HCT116 (cell line): ENCODE results near the gene SNAP47. TPM values are rescaled to one million over a fixed set of nuclear protein-coding genes. Genes with fewer than 3 reads are reported as not detected.

Experiments used
- ATAC-seq: fragments of 200-7000 bp; cut with Tn5 transposase; 2 replicates; pipeline ENCODE4 v1.9.1; 2020; ENCODE audit warnings: mild to moderate bottlenecking, moderate library complexity
- BruUV-seq: library from RNA; stranded (reverse); fragments of 400-500 nt; replicated peaks from 2 replicates; lab custom pipeline; 2021; lab: Mats Ljungman, UMichigan
- CTCF ChIA-PET: fragments of 300-600 bp; sonication (Branson Sonifier 250); formaldehyde crosslinking; loops from one replicate; lab custom pipeline; 2021; ENCODE audit warnings: antibody characterized with exemption; lab: Charles Lee
- POLR2A ChIA-PET: fragments of 300-600, 350-600 bp; sonication (Branson Sonifier 250); formaldehyde crosslinking; loops from one replicate; lab custom pipeline; 2021; ENCODE audit warnings: antibody characterized with exemption; lab: Charles Lee
- RAD21 ChIA-PET, 2 experiments: fragments of 300-600 bp; sonication (Branson Sonifier 250); formaldehyde crosslinking; loops; one replicate each; lab custom pipeline; 2023; ENCODE audit warnings: low total read pairs in 2 of 2; ENCODE audit not compliant: uncharacterized antibody in 2 of 2, unreplicated experiment in 2 of 2, low non-redundant PET in 1 of 2; lab: Charles Lee
- DNase-seq: peaks from one replicate; pipeline ENCODE4 v3.0.0-alpha.2; 2010; ENCODE audit warnings: low read depth, low spot score
- H2AFZ ChIP-seq: fragments of 200-600 bp; shearing (Covaris generic), sonication (generic); 2 replicates; pipeline ENCODE4 v1.6.1; 2017; ENCODE audit warnings: low read depth, mixed run types, mixed read lengths, antibody characterized with exemption, low read length; ENCODE audit not compliant: poor library complexity, severe bottlenecking
- H3K27ac ChIP-seq: 2 replicates; pipeline ENCODE4 v1.5.1; 2012; ENCODE audit warnings: low read depth, low read length
- H3K27me3 ChIP-seq: fragments of 200-600 bp; sonication (generic); 2 replicates; pipeline ENCODE4 v1.6.1; 2016; ENCODE audit warnings: mixed run types, low read length, mixed read lengths; ENCODE audit not compliant: insufficient read depth
- H3K36me3 ChIP-seq, 2 experiments: fragments of 200-500 bp in 1 of 2; fragments of 200-600 bp in 1 of 2; sonication (Bioruptor generic) in 1 of 2; sonication (generic) in 1 of 2; 2 replicates each; pipeline versions ENCODE4 v1.5.1 to v1.6.1; 2014 to 2016; ENCODE audit warnings: low read length in 2 of 2, inconsistent platforms in 1 of 2, mixed read lengths in 1 of 2, mixed run types in 1 of 2; ENCODE audit not compliant: insufficient read depth in 2 of 2, control insufficient read depth in 1 of 2
- H3K4me1 ChIP-seq, 2 experiments: fragments of 200-600 bp in 1 of 2; sonication (generic) in 1 of 2; 2 replicates each; pipeline versions ENCODE4 v1.5.1 to v1.6.1; 2012 to 2017; ENCODE audit warnings: low read length in 2 of 2, inconsistent platforms in 1 of 2, mild to moderate bottlenecking in 1 of 2, mixed read lengths in 1 of 2, mixed run types in 1 of 2, moderate library complexity in 1 of 2; ENCODE audit not compliant: insufficient read depth in 2 of 2, control insufficient read depth in 1 of 2
- H3K4me2 ChIP-seq: fragments of 200-600 bp; sonication (generic); 2 replicates; pipeline ENCODE4 v1.6.1; 2017; ENCODE audit warnings: mixed run types, low read length, mixed read lengths
- H3K4me3 ChIP-seq, 2 experiments: fragments of 200-600 bp in 1 of 2; sonication (generic) in 1 of 2; replicated peaks in 1 of 2; 2 replicates each; pipeline ENCODE4 v1.5.1; 2011 to 2016; ENCODE audit warnings: low read length in 2 of 2, control low read depth in 1 of 2, low read depth in 1 of 2, mild to moderate bottlenecking in 1 of 2, mixed read lengths in 1 of 2, mixed run types in 1 of 2
- H3K79me2 ChIP-seq: fragments of 200-600 bp; sonication (generic); 2 replicates; pipeline ENCODE4 v1.6.1; 2017; ENCODE audit warnings: mild to moderate bottlenecking, mixed run types, low read length, moderate library complexity, mixed read lengths; ENCODE audit not compliant: insufficient read depth
- H3K9ac ChIP-seq: fragments of 200-600 bp; sonication (generic); 2 replicates; pipeline ENCODE4 v1.6.1; 2016; ENCODE audit warnings: low read length, mixed read lengths
- H3K9me2 ChIP-seq: fragments of 200-600 bp; sonication (generic), shearing (Covaris generic); 2 replicates; pipeline ENCODE4 v1.6.1; 2017; ENCODE audit warnings: mixed run types, mild to moderate bottlenecking, moderate library complexity; ENCODE audit not compliant: insufficient read depth
- H3K9me3 ChIP-seq, 2 experiments: fragments of 200-500 bp in 1 of 2; fragments of 200-600 bp in 1 of 2; sonication (Bioruptor generic) in 1 of 2; sonication (generic) in 1 of 2; 2 replicates each; pipeline ENCODE4 v1.6.1; 2014 to 2017; ENCODE audit warnings: low read length in 2 of 2, mixed read lengths in 2 of 2, inconsistent platforms in 1 of 2, low read depth in 1 of 2, mild to moderate bottlenecking in 1 of 2, mixed run types in 1 of 2, moderate library complexity in 1 of 2; ENCODE audit not compliant: control insufficient read depth in 1 of 2, insufficient read depth in 1 of 2
- H4K20me1 ChIP-seq: fragments of 200-600 bp; sonication (generic), shearing (Covaris generic); 2 replicates; pipeline ENCODE4 v1.6.1; 2017; ENCODE audit warnings: mixed run types, mild to moderate bottlenecking, moderate library complexity; ENCODE audit not compliant: insufficient read depth
- ATF3 ChIP-seq: IDR thresholded peaks from 2 replicates; pipeline ENCODE4 v1.6.1; 2012
- CBX3 ChIP-seq: IDR thresholded peaks from 2 replicates; pipeline ENCODE4 v1.6.1; 2012; ENCODE audit warnings: low read depth
- CEBPB ChIP-seq: IDR thresholded peaks from 2 replicates; pipeline ENCODE4 v1.6.1; 2012; ENCODE audit warnings: low read depth
- CTCF ChIP-seq, 3 experiments: fragments of 200-600 bp in 1 of 3; sonication (generic) in 1 of 3; IDR thresholded peaks in 2 of 3; conservative IDR thresholded peaks in 1 of 3; 2 replicates each; pipeline ENCODE4 v1.5.1; 2012 to 2017; ENCODE audit warnings: low read depth in 2 of 3, low read length in 2 of 3, antibody characterized with exemption in 1 of 3, borderline replicate concordance in 1 of 3, control low read depth in 1 of 3, mild to moderate bottlenecking in 1 of 3, mixed read lengths in 1 of 3, mixed run types in 1 of 3, moderate library complexity in 1 of 3; ENCODE audit not compliant: insufficient read depth in 1 of 3
- EGR1 ChIP-seq: IDR thresholded peaks from 2 replicates; pipeline ENCODE4 v1.6.1; 2012; ENCODE audit warnings: low read depth
- ELF1 ChIP-seq: IDR thresholded peaks from 2 replicates; pipeline ENCODE4 v1.6.1; 2012; ENCODE audit warnings: low read depth, borderline replicate concordance
- EZH2 ChIP-seq: fragments of 200-600 bp; sonication (generic); IDR thresholded peaks from 2 replicates; pipeline ENCODE4 v1.6.1; 2017; ENCODE audit warnings: antibody characterized with exemption, mixed run types
- EZH2phosphoT487 ChIP-seq: fragments of 200-600 bp; IDR thresholded peaks from 2 replicates; pipeline ENCODE4 v1.6.1; 2018; ENCODE audit warnings: antibody characterized with exemption, borderline replicate concordance
- POLR2A ChIP-seq: IDR thresholded peaks from 2 replicates; pipeline ENCODE4 v1.7.0; 2011; ENCODE audit warnings: borderline replicate concordance; ENCODE audit not compliant: insufficient read depth, insufficient read length; ENCODE audit errors: extremely low read depth
- POLR2AphosphoS5 ChIP-seq: IDR thresholded peaks from 2 replicates; pipeline ENCODE4 v1.6.1; 2011; ENCODE audit warnings: mild to moderate bottlenecking, low read depth, low read length, moderate library complexity
- RAD21 ChIP-seq: IDR thresholded peaks from 2 replicates; pipeline ENCODE4 v1.6.1; 2012; ENCODE audit warnings: low read depth, mild to moderate bottlenecking
- SIN3A ChIP-seq: IDR thresholded peaks from 2 replicates; pipeline ENCODE4 v1.6.1; 2012; ENCODE audit warnings: low read depth
- SP1 ChIP-seq: IDR thresholded peaks from 2 replicates; pipeline ENCODE4 v1.6.1; 2012; ENCODE audit warnings: low read depth
- SRF ChIP-seq: IDR thresholded peaks from 2 replicates; pipeline ENCODE4 v1.6.1; 2012; ENCODE audit warnings: low read depth
- ZBTB33 ChIP-seq: IDR thresholded peaks from 2 replicates; pipeline ENCODE4 v1.6.1; 2011; ENCODE audit warnings: mild to moderate bottlenecking, low read length, moderate library complexity; ENCODE audit not compliant: insufficient replicate concordance; ENCODE audit errors: extremely low read depth
- ZFX ChIP-seq: fragments of 450-650 bp; IDR thresholded peaks from 2 replicates; pipeline ENCODE4 v1.6.1; 2017
- intact Hi-C: fragments of 100-400 bp; cut with micrococcal nuclease; formaldehyde crosslinking; loops from 2 replicates; pipeline ENCODE4 v1.10.0; 2022
- total RNA-seq: library from RNA; stranded (reverse); gene quantifications from one replicate; pipeline ENCODE4 v1.2.1, GENCODE V29; 2021; ENCODE audit not compliant: unreplicated experiment
- TF ChIP-seq, protein P1 (sequence below): IDR thresholded peaks from 2 replicates; pipeline ENCODE4 v1.6.1; 2012

SNAP47 gene
- total RNA-seq, 1 experiment from 2014 or later: 37.9 TPM

DNA sequence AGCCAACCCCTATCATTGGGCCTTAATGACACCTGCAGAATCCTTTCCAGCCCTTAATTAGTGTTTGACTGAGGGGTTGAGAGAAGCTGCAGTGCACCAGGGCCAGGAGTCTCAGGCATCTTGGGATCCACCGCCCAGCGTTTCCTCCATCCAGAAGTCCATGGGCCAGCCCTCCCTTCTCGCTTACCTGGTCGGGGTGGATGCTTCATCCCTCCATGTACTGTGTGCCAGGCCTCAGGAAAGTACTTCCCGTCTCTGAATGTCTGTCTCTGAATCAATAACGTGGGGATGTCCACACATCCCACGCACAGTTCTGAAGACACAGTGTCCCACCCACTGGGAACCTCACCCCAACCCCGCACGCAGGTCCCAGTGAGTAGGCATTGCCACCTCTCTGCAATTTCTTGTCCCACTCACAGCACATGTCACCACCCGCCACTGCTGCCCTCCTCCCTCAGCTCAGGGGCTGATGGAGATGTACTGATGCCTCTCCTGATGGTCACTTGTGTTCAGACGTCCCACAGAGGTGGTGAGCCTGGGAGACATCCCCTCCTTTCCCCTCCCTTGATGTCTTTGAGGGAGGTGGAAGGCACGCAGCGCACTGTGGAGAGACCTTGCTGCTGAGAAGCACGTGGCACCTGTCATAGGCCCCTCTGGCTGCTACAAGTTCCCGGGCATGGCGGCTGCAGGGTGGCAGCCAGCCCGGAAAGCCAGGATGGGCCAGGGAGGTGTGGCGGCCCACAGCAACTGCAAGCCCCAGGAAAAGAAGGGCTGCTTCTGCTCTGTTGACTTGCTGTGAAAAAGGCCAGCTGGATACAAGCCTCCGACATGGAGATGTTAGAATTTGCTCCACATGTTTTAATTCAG is 50.8 kb downstream of the SNAP47 start:
- no peaks in the 10 kb centered on the region for H3K9me2 ChIP-seq
- H3K9ac ChIP-seq: no peak overlapping the region
- BruUV-seq: no TSS peak
- no peak overlapping the region for H3K27ac ChIP-seq
- no peaks in the 10 kb centered on the region for H4K20me1 ChIP-seq
- H3K9me3 ChIP-seq: no peaks in the 10 kb centered on the region
- H3K4me3 ChIP-seq: no peak overlapping the region
- H3K4me2 ChIP-seq: no peak overlapping the region
- H2AFZ ChIP-seq: no peak overlapping the region
- H3K79me2 ChIP-seq: no peaks in the 10 kb centered on the region
- TF ChIP-seq SIN3A (no peak), POLR2A (no peak), SRF (no peak), EZH2 (no peak), RAD21 (no peak), ELF1 (no peak), CTCF (IDR thresholded peaks at IDR 0.05 in 2 of 3, conservative IDR thresholded peaks at IDR 0.05 in 1 of 3; ENCODE audit: borderline replicate concordance in 1 of 3, insufficient read depth in 1 of 3, low read depth in 2 of 3, low read length in 2 of 3) (no peak), CEBPB (no peak), ZBTB33 (no peak), ZFX (no peak), EGR1 (no peak), CBX3 (no peak), ATF3 (no peak), EZH2phosphoT487 (no peak), POLR2AphosphoS5 (no peak), SP1 (no peak)
- TF ChIP-seq, protein P1, sequence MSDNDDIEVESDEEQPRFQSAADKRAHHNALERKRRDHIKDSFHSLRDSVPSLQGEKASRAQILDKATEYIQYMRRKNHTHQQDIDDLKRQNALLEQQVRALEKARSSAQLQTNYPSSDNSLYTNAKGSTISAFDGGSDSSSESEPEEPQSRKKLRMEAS: no peak
- TF ChIP-seq, all 23 proteins: peak for 0
- ChIA-PET CTCF (no interaction called here), RAD21 (no interaction called here), POLR2A (no interaction called here)
- intact Hi-C loops: loop anchor here (5.0 kb wide), 1 partner anchor 161 kb away; the partner anchor contains the start of gene WNT9A
- Histone ChIP-seq H3K4me1 (peaks cover 6 to 18% of the 10 kb centered on the region in 2 experiments), H3K27me3 (no peaks in the 10 kb centered on the region), H3K36me3 (0 out of 4 replicates have a peak, but pooled peaks cover 0 to 3% of the 10 kb centered on the region in 2 experiments)
- ATAC-seq (no peak), DNase-seq (no peak)
